GM18505 (cell line): ENCODE data around the gene C17orf107.
"Not testable (repeated sequence)": the region's sequence is repeated elsewhere in the genome, so short reads cannot be mapped to it uniquely, and the experiment has no call there.

ENCODE experiments used
- ATAC-seq: cut with Tn5 transposase; IDR thresholded peaks from one replicate; pipeline ENCODE4 v1.9.1; 2021; ENCODE audit not compliant: unreplicated experiment
- POLR2A ChIP-seq: IDR thresholded peaks from 4 replicates; pipeline ENCODE4 v1.6.1; 2011; ENCODE audit warnings: borderline replicate concordance; ENCODE audit not compliant: insufficient read depth, insufficient read length; ENCODE audit errors: extremely low read depth

C17orf107 gene

DNA sequence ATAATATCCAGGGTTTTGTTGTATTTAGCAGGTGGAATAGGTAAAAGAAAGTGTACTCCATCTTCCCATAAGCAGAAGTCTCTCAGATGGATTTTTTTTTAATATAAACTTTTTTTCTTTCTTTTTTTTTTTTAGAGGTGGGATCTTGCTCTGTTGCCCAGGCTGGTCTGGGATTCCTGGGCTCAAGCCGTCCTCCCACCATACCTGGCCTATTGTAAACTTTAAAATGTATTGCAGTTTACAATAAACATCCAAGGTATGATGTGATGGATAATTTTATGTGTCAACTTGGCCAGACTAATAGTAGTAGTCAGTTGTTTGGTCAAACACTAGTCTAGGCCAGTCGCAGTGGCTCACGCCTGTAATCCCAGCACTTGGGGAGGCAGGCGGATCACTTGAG, 22.0 kb downstream of the C17orf107 start:
- no peak for ATAC-seq
- no peak for TF ChIP-seq POLR2A

DNA sequence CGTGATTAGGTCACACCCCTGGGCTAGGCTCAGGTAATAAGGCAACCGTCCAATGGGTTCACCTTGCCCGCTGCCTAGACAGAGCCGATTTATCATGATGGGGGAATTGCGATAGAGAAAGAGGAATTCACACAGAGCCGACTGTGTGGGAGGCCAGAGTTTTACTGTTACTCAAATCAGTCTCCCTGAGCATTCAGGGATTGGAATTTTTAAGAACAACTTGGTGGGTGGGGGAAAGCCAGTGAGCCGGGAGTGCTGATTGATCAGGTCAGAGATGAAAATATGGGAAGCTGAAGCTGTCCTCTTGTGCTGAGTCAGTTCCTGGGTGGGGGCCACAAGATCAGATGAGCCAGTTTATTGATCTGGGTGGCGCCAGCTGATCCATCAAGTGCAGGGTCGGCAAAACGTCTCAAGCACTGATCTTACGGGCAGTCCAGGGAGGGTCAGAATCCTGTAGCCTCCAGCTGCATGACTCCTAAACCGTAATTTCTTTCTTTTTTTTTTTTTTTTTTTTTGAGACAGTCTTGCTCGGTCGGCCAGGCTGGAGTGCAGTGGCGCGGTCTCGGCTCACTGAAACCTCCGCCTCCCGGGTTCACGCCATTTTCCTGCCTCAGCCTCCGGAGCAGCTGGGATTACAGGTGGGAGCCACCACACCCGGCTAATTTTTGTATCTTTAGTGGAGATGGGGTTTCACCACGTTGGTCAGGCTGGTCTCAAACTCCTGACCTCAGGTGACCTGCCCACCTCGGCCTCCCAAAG, 27.4 kb downstream of the C17orf107 start:
- ATAC-seq = not testable (repeated sequence)

DNA sequence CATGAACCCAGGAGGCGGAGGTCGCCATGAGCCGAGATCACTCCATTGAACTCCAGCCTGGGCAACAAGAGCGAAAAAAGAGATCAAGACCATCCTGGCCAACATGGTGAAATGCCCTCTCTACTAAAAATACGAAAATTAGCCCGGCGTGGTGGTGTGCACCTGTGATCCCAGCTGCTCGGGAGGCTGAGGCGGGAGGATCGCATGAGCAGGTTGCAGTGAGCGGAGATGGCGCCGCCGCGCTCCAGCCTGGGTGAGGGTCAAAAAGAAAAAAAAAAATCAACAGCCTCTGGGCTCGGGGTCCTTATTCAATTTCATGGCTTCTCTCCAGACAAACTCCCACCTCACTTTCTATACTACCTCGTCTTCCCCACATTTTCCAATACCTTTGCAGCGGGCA, 29.5 kb downstream of the C17orf107 start:
- no peak for TF ChIP-seq POLR2A

DNA sequence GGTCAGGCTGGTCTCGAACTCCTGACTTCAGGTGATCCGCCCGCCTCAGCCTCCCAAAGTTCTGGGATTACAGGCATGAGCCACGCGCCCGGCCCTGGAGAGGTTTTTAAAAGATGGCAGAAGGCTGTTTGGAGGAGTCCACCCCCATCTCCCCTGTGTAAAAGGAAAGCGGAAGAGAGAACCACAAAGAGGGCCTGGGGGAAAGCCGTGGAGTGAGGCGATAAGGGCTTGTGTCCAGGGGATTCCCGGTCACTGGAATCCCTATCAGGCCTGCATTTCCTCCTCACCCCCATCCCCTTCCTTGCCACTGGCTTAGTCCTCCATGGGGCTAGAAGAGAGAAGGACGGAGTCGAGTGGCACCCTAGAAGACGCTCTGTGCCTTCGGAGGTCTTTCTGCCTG, 32.6 kb downstream of the C17orf107 start, which contains the start of gene GP1BA:
GP1BA (plus strand) TSS at position 315 of the 400 bp plus-strand sequence. CDS start 328 bp downstream, outside the sequence.
- ATAC-seq = no peak

More for the DNA sequence above, 29.5 kb downstream of the C17orf107 start:
- no peak for ATAC-seq

DNA sequence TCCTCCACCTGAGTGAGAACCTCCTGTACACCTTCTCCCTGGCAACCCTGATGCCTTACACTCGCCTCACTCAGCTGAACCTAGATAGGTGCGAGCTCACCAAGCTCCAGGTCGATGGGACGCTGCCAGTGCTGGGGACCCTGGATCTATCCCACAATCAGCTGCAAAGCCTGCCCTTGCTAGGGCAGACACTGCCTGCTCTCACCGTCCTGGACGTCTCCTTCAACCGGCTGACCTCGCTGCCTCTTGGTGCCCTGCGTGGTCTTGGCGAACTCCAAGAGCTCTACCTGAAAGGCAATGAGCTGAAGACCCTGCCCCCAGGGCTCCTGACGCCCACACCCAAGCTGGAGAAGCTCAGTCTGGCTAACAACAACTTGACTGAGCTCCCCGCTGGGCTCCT, 33.4 kb downstream of the C17orf107 start:
- no peak for ATAC-seq
- TF ChIP-seq POLR2A = no peak

More for the DNA sequence above, 32.6 kb downstream of the C17orf107 start, which contains the start of gene GP1BA:
- peak; percentile 8 for TF ChIP-seq POLR2A

DNA sequence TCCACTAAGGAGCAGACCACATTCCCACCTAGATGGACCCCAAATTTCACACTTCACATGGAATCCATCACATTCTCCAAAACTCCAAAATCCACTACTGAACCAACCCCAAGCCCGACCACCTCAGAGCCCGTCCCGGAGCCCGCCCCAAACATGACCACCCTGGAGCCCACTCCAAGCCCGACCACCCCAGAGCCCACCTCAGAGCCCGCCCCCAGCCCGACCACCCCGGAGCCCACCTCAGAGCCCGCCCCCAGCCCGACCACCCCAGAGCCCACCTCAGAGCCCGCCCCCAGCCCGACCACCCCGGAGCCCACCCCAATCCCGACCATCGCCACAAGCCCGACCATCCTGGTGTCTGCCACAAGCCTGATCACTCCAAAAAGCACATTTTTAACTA, 34.3 kb downstream of the C17orf107 start:
- no peak for TF ChIP-seq POLR2A
- no peak for ATAC-seq

DNA sequence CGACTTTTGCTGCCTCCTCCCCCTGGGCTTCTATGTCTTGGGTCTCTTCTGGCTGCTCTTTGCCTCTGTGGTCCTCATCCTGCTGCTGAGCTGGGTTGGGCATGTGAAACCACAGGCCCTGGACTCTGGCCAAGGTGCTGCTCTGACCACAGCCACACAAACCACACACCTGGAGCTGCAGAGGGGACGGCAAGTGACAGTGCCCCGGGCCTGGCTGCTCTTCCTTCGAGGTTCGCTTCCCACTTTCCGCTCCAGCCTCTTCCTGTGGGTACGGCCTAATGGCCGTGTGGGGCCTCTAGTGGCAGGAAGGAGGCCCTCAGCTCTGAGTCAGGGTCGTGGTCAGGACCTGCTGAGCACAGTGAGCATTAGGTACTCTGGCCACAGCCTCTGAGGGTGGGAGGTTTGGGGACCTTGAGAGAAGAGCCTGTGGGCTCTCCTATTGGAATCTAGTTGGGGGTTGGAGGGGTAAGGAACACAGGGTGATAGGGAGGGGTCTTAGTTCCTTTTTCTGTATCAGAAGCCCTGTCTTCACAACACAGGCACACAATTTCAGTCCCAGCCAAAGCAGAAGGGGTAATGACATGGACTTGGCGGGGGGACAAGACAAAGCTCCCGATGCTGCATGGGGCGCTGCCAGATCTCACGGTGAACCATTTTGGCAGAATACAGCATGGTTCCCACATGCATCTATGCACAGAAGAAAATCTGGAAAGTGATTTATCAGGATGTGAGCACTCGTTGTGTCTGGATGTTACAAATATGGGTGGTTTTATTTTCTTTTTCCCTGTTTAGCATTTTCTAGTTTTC, 35.0 kb downstream of the C17orf107 start:
- ATAC-seq = no peak
- TF ChIP-seq POLR2A = no peak

DNA sequence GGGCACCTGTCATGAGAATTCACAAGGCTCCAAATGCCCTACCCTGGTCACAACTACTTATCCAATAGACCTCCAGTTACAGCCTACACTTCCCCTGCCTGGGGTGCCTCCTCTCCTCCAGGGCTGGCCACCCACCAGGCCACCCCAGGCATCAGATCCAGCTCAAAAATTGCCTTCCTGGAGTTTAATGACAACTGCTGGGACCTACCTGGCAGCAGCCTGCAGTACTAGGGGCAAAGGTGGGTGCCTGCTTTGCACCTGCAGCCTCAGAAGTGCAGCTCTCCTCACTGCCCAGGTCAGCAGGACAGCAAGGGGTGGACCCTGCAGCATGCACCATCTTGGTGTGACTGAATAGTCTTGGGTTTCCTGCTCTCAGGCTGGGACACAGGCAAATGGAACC, 36.3 kb downstream of the C17orf107 start:
- no peak for ATAC-seq
- TF ChIP-seq POLR2A = no peak

DNA sequence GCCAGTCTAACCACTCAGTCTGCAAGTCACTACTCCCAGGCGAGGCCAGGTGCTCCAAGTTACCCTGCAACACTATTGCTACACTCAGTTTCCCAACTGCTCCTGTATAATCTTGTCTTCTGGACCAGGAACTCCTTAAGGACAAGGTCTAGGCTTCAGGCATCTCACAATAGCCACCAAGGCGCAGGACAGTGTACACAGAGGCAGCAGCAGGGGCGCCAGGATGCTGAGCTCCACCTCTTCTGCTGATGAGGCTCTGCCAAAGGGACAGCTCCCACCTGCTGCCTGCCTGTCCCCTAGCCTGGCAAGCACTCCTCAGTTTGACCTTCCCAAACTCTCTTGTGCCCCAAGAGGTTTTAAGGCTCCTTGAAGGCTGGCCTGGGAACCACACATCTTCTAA, 37.1 kb downstream of the C17orf107 start:
- ATAC-seq = no peak
- TF ChIP-seq POLR2A = no peak

DNA sequence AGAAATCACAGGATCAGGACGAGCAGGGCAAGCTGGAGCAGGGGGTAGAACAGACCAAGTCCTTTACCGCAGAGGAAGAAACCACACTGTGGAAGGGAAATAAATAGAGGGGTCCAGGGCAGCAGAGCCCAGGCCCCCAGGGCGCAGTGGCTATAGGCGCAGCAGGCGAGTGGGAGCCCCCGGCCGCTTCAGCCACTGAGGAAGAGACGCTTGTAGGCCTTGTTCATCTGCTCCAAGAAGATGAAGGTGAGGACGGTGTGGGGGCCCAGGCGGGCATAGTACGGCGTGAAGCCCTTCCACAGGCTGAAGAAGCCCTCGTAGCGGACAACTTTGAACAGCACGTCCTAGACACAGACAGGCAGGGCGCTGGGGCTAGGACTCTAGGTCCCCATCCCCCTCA, 38.2 kb downstream of the C17orf107 start:
- no peak for ATAC-seq
- TF ChIP-seq POLR2A = no peak

DNA sequence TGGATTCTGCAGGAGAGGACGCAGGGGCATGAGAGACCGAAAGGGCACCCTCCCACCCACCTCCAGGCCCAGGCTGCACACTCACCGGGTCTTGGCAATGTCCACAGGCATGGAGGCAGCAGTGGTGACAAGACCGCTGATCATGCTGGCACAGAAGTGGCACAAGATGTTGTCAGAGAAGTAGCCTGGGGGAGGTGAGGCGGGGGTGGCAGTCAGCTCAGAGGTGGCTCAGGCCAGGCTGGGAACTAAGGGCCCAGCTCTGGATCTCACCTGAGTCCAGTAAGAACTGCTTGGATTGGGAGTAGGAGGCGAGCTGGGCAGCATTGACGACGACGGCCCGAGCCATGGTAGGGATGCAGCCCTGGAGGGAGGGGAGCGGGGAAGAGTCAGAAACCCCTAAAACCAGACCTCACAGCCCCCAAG, 38.7 kb downstream of the C17orf107 start:
- no peak for ATAC-seq
- no peak for TF ChIP-seq POLR2A

DNA sequence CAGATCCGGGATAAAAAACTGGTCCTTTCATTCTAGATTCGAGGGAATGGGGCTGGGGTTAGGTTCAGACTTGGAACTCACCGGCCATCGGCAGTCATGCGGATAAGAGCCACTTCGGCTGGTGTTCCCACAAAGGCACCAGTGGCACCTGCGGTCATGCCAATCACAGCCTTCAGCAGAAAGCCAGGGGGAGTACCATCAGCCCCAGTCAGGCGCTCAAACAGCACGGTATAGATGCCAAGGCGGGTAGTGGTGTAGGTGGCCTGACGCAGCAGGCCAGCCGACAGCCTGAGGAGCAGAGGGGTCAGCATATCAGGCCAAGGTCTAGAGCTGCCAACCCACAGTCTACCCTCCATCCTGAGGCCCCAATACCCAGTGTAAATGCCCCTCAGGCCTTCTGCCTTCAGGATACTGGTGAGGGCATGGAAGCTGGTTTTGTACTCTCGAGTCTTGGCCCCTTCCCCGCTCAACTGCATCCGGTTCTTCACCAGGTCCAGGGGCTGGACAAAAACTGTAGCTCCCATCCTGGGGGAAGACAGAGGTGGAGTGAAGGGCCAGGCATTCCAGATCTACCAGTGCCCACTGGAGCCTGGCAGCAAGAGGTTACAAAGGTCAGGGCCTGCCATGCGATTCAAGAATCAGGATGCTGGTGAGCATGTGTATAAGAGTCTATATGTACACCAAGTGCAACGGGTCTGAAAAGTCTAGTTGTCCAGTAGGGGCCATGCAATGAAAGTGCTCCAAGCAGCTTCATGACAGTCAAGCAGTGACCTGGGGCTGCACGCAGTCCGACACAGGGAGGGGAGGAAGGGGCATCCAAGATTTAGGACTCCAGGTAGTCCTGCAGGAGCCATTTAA, 39.6 kb downstream of the C17orf107 start:
- ATAC-seq = no peak
- TF ChIP-seq POLR2A = no peak

DNA sequence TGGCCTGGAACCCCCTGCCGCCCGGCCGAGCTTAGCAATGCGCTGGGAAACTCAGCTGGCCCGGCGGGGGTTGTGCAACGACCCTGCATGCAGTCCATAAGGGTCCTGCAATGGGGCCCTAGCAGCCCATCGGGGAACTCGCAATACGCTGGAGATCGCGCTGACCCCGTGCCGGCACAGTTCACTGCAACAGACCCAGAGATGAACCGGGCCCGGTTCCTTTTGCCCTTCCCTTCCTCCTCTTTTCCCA, 40.1 kb downstream of the C17orf107 start:
- peak; percentile 12 for ATAC-seq
- no peak for TF ChIP-seq POLR2A
